GM19395 (cell line): Measurements from ENCODE around the gene NREP.

ENCODE experiments used
- ATAC-seq: cut with Tn5 transposase; IDR thresholded peaks from one replicate; pipeline ENCODE4 v1.9.1; 2021; ENCODE audit warnings: mild to moderate bottlenecking, moderate library complexity; ENCODE audit not compliant: unreplicated experiment

NREP gene

GRCh38 chr5:111756581-111757354, at the start of gene NREP:
Gene NREP, minus strand, starts transcription at chr5:111757194. Its CDS starts 1,422 bp downstream, at chr5:111755772.
- ATAC-seq = peak; percentile 13

- ATAC-seq = no peak
Observed at GRCh38 chr5:111806753-111807152, 49.8 kb upstream of the NREP start.

- ATAC-seq = no peak
Observed at GRCh38 chr5:111806156-111806555, 49.2 kb upstream of the NREP start.

GRCh38 chr5:111805071-111805470, 48.1 kb upstream of the NREP start:
- ATAC-seq = no peak

GRCh38 chr5:111800351-111800750, 43.4 kb upstream of the NREP start:
- no peak for ATAC-seq

- ATAC-seq = no peak
Observed at GRCh38 chr5:111795142-111795541, 38.1 kb upstream of the NREP start.

- ATAC-seq = no peak
Observed at GRCh38 chr5:111792471-111793058, 35.6 kb upstream of the NREP start.

GRCh38 chr5:111790295-111790694, 33.3 kb upstream of the NREP start:
- ATAC-seq = no peak

GRCh38 chr5:111787006-111787405, 30.0 kb upstream of the NREP start:
- ATAC-seq = no peak

- no peak for ATAC-seq
Observed at GRCh38 chr5:111784491-111785181, 27.6 kb upstream of the NREP start.

- no peak for ATAC-seq
Observed at GRCh38 chr5:111783537-111783936, 26.5 kb upstream of the NREP start.

GRCh38 chr5:111782216-111782615, 25.2 kb upstream of the NREP start:
- no peak for ATAC-seq

- ATAC-seq = no peak
Observed at GRCh38 chr5:111781200-111781599, 24.2 kb upstream of the NREP start.

- no peak for ATAC-seq
Observed at GRCh38 chr5:111779922-111780292, 22.9 kb upstream of the NREP start.

- ATAC-seq = no peak
Observed at GRCh38 chr5:111779260-111779921, 22.4 kb upstream of the NREP start.

- ATAC-seq = no peak
Observed at GRCh38 chr5:111776913-111777781, 20.2 kb upstream of the NREP start.

- ATAC-seq = no peak
Observed at GRCh38 chr5:111775224-111775623, 18.2 kb upstream of the NREP start.

GRCh38 chr5:111774525-111774924, 17.5 kb upstream of the NREP start:
- ATAC-seq = no peak

GRCh38 chr5:111772456-111773122, 15.6 kb upstream of the NREP start:
- no peak for ATAC-seq

GRCh38 chr5:111769541-111769940, 12.5 kb upstream of the NREP start:
- ATAC-seq = no peak
